Esophagus squamous epithelium (tissue), 4 donors: ENCODE measurements around the gene PPOX.

Experiments used
- CTCF ChIP-seq, 6 experiments: fragments of 450-650 bp in 4 of 6; fragments of 200-600 bp in 2 of 6; sonication (generic) in 2 of 6; IDR thresholded peaks; one replicate each; pipeline ENCODE4 v1.5.1; 2016 to 2019; ENCODE audit warnings: antibody characterized with exemption in 6 of 6, mild to moderate bottlenecking in 4 of 6, moderate library complexity in 4 of 6
- POLR2A ChIP-seq, 4 donors: fragments of 450-650 bp; IDR thresholded peaks; one replicate each; pipeline ENCODE4 v1.6.1; 2017; ENCODE audit warnings: antibody characterized with exemption in 4 of 4, mild to moderate bottlenecking in 4 of 4, moderate library complexity in 3 of 4

- TF ChIP-seq POLR2A (IDR thresholded peaks at IDR 0.05) (no peak), CTCF (IDR thresholded peaks at IDR 0.05) (no peak)
Measured at GRCh38 chr1:161214369-161214768, 48.1 kb downstream of the PPOX start.
